NB4 (cell line): ENCODE results near the gene KRTAP12-4.

ENCODE experiments used
- DNase-seq: peaks from one replicate; pipeline ENCODE4 v3.0.0; 2010; ENCODE audit warnings: low read depth
- H3K4me3 ChIP-seq: one replicate; pipeline ENCODE4 v1.5.1; 2011; ENCODE audit warnings: mild to moderate bottlenecking, low read depth, low read length, moderate library complexity
- CTCF ChIP-seq: IDR thresholded peaks from one replicate; pipeline ENCODE4 v1.5.1; 2012; ENCODE audit warnings: low read depth, low read length
- MAX ChIP-seq: IDR thresholded peaks from 2 replicates; pipeline ENCODE4 v1.6.1; 2011; ENCODE audit warnings: low read depth, low read length
- MYC ChIP-seq: IDR thresholded peaks from 2 replicates; pipeline ENCODE4 v1.6.1; 2011; ENCODE audit warnings: low read depth, low read length
- POLR2A ChIP-seq: IDR thresholded peaks from 2 replicates; pipeline ENCODE4 v1.6.1; 2011; ENCODE audit warnings: mild to moderate bottlenecking; ENCODE audit not compliant: insufficient read length; ENCODE audit errors: extremely low read depth

Gene KRTAP12-4

GRCh38 chr21:44684077-44684476 lies 29.6 kb upstream of the KRTAP12-4 start:
- TF ChIP-seq POLR2A (no peak), CTCF (no peak), MYC (no peak), MAX (no peak)
- no peak overlapping the region for H3K4me3 ChIP-seq

GRCh38 chr21:44682580-44683151 lies 28.2 kb upstream of the KRTAP12-4 start:
- no peak overlapping the region for H3K4me3 ChIP-seq
- no peak for DNase-seq
- TF ChIP-seq MAX = no peak
- TF ChIP-seq POLR2A = no peak
- no peak for TF ChIP-seq CTCF
- no peak for TF ChIP-seq MYC

More at GRCh38 chr21:44684077-44684476, 29.6 kb upstream of the KRTAP12-4 start:
- no peak for DNase-seq

DNA sequence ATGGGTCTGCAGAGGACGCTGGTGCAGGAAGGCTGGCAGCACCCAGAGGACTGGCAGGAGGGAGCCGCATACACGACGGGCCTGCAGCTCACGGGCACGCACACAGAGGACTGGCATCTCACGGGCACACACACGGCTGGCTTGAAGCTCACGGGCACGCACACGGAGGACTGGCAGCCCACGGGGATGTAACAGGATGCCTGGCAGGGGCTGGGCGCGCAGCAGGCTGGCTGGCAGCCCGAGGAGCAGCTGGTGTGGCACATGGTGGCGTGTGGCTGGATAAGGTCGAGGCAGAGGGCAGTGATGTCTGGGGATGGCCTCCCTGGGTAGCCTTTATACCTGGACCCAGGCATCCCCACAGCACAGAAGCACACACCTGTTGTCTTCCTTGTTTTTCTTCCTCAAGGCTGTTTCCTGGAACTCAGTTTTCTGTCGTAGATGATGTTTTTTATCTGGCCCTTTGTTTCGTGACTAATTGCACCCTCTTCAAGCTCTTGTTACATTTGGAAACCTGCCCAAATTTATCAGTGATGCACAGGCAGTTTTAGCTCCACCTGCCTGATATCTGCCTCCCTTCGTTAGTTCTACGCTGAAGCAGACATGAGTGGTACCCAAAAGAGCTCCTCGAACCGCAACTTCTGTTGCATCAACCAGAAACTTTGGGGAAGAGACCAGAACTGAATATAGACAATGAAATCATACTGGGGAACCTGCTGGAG lies 27.6 kb upstream of the KRTAP12-4 start, which contains the start of gene KRTAP12-1:
TSS of gene KRTAP12-1 (minus strand) at position 303 of the 719 bp plus-strand sequence. CDS start at position 263, 40 bp downstream.
- TF ChIP-seq POLR2A = no peak
- TF ChIP-seq MYC = no peak
- TF ChIP-seq CTCF = no peak
- no peak for TF ChIP-seq MAX
- no peak within 1 kb of the TSS for H3K4me3 ChIP-seq
- no peak for DNase-seq

GRCh38 chr21:44681152-44681551 lies 26.7 kb upstream of the KRTAP12-4 start:
- TF ChIP-seq CTCF = no peak
- no peak for TF ChIP-seq MAX
- TF ChIP-seq POLR2A = no peak
- TF ChIP-seq MYC = no peak
- no peak overlapping the region for H3K4me3 ChIP-seq
- DNase-seq = no peak

DNA sequence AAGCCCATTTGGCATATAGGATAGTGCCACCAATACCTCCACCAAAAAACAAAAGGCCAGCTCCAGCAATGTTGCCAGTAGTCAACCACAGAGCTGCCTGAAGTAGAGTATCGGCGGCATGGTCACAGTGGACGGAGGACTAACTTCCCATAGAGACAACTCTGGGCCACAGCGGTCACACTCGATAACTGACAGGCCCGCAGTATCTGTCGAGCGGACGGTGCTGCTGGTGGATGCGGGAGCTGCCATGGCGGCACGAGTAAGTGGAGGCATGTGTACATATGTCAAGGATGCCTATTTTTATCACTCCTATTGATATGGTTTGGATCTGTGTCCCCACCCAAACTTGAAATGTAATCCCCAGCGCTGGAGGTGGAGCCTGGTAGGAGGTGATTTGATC lies 23.4 kb upstream of the KRTAP12-4 start:
- H3K4me3 ChIP-seq = no peak overlapping the region
- TF ChIP-seq POLR2A (no peak), CTCF (no peak), MAX (no peak), MYC (no peak)
- no peak for DNase-seq
